Endometrial microvascular endothelial cells (primary cell): ENCODE results near the gene L3MBTL3. TPM values are rescaled to one million over a fixed set of nuclear protein-coding genes. Genes with fewer than 3 reads are reported as not detected.

Experiments
- in situ Hi-C: cut with HindIII; loops from 2 replicates; pipeline ENCODE4 v1.10.0; 2017; ENCODE audit warnings: low sequenced_read_pairs, low pct_unique_long_range_greater_than_20kb; ENCODE audit errors: inconsistent ontology term
- total RNA-seq: library from RNA; depleted of rRNA; stranded (reverse); fragments of >200 nt; gene quantifications from one replicate; pipeline ENCODE4 v1.2.3, GENCODE V29; 2015; ENCODE audit errors: inconsistent ontology term

L3MBTL3 gene
- total RNA-seq, result 9.0 TPM

DNA sequence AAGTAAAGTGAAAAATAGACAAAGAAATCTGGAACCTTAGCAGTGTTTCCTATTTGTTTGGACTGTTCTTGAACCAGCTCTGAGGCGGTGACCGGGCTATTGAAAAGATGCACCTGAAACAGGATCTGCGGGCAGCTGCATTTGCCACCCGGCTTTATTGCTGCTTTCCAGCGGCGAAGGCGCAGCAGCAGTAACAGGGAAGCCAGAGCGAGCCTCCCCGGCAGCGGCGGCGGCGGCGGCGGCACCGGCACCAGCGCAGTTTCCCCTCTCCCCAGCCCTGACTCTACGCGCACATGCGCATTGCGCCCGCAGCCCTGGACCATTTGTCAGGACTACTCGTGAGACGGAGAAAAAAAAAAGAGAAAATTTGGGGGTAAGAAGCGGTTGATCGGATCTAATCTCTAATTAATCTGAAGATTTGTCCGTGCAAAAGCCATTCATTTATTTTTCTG is at the start of gene L3MBTL3:
Gene L3MBTL3 (plus strand): TSS at position 290 of the 452 bp plus-strand sequence. CDS start 24,119 bp downstream, outside the sequence.
- in situ Hi-C loops, result loop anchor here (10.0 to 25.0 kb wide), 2 partner anchors 124 to 431 kb away; no protein-coding TSS in a partner anchor

- in situ Hi-C loops, result no loop called here
Observed at GRCh38 chr6:129969064-129969463, 49.3 kb upstream of the L3MBTL3 start.

GRCh38 chr6:129976110-129976509 is 42.3 kb upstream of the L3MBTL3 start:
- in situ Hi-C loops, result no loop called here

- in situ Hi-C loops, result no loop called here
Observed at GRCh38 chr6:129978148-129978916, 40.0 kb upstream of the L3MBTL3 start.

GRCh38 chr6:129980821-129981220 is 37.6 kb upstream of the L3MBTL3 start:
- in situ Hi-C loops, result no loop called here

DNA sequence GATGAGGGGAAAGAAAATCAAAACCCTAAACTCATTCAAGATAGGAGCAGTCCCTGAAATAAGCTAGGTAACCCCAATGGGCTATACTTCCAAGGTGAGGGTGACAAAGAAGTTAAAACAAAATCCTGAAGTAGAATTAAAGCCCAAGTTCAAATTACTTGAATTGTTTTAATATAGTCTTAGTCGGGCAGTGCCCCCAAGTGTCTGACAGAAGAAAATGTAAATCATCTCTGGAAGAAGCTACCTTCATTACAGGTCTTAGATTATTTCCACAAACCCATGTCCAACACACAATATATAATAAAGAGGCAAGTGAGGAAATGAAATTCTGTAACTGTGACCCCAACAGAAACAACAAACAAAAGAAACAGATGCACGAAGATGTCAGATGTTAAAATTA is 36.8 kb upstream of the L3MBTL3 start:
- in situ Hi-C loops, result no loop called here

GRCh38 chr6:129989396-129989795 is 29.0 kb upstream of the L3MBTL3 start:
- in situ Hi-C loops, result no loop called here

GRCh38 chr6:129992881-129993280 is 25.5 kb upstream of the L3MBTL3 start:
- in situ Hi-C loops, result no loop called here

DNA sequence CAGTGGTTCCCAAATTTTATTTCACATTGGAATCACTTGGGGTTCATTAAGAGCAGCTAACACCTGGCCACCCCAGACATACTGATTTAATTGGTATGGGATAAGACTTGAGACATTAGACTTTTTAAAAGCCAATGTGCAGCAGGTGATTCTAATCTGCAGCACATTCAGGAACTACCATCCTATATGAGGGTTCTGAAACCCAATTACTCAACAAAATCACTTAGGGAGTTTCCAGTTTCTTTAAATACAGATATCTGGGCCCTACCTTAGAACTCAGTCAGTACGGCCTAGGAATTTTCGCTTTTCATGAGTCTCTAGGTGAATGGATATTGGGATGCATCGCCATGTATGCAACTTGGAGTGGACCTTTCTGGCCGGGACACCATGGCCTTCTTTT is 24.0 kb upstream of the L3MBTL3 start:
- in situ Hi-C loops, result no loop called here

GRCh38 chr6:129996387-129996786 is 22.0 kb upstream of the L3MBTL3 start:
- in situ Hi-C loops, result no loop called here

DNA sequence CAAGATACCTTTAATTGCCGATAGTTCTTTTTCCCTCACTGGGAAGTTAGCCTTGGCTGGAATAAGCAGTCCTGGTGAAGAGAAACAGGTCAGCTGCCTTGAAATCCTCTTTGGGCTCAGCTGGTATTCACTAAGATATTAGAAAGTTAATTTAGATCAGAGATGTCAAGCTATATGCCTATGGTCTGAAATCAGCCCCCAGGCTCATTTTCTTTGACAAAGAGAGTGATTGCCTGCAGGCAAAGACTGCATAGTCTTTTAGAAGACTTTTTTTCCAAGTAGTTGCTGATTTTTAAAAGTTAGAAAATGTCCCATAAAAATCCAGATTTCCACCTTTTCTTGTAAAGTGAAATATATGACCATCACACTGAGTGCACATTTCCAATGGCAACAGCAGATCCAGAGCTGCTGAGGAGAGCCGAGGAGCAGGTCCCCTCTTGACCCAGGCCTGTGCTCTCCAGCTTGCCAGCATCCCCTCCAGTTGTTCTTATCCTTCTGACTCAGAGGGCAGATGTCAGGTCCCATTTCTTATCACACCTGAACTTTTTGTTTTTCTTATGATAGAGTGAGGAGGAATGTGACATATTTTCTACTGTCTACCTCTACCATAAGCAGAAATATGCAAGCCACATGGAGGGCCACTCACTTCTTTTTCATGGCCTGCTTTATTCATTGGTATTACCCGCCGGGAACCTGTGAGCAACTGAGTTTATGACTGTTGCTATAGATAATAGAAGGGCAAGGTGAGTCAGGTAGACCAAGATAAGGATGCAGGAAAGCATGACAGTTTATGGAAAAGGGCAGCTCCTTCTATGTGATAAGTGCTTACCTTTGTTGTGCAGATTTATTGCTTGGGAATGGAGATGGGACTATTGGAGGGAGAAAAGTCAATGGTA is 17.6 kb upstream of the L3MBTL3 start:
- in situ Hi-C loops, result loop anchor here (25.0 kb wide), 1 partner anchor 413 kb away; no protein-coding TSS in a partner anchor

DNA sequence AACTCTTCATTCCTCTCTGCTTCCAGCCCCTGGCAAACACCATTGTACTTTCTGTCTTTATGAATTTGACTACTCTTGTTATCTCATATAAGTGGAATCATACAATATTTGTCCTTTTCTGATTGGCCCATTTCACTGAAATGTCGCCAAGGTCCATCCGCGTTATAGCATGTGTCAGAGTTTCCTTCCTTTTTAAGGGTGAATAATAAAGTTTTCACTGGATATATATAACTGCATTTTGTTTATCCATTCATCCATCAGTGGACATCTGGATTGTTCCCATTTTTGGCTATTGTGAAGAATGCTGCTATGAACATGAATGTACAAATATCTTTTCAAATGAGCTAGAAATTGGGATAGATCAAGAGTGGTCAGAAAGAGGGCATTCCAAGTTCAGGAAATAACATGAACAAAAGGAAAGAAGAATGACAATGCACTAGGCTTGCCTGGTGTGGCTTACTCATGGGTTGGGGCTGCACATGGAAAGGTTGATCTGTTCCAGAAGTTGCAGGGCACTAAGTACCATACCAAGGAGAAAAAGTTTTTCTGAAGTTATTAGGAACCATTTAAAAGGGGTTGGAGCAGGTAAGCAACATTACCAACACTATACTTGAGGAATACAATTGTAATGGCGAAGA is 10.0 kb upstream of the L3MBTL3 start:
- in situ Hi-C loops, result loop anchor here (25.0 kb wide), 1 partner anchor 421 kb away; no protein-coding TSS in a partner anchor

DNA sequence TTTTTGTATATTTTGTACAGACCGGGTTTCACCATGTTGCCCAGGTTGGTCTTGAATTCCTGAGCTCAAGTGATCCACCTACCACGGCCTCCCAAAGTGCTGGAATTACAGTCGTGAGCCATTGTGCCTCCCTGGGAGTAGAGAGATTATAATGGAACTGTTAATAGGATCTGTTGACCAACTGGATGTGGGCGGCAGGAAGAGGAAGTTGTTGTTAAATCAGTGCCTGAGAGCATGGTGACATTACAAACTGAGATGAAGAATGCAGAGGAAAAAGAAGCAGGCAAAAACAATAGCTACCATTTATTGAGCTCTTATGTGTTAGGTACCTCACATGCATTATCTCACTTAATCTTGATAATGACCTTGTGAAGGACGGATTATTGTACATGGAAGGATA is 9.2 kb upstream of the L3MBTL3 start:
- in situ Hi-C loops, result loop anchor here (25.0 kb wide), 1 partner anchor 422 kb away; no protein-coding TSS in a partner anchor

GRCh38 chr6:130010387-130010786 is 8.0 kb upstream of the L3MBTL3 start:
- in situ Hi-C loops, result loop anchor here (10.0 to 25.0 kb wide), 2 partner anchors 116 to 423 kb away; no protein-coding TSS in a partner anchor

- in situ Hi-C loops, result loop anchor here (10.0 to 25.0 kb wide), 2 partner anchors 118 to 425 kb away; no protein-coding TSS in a partner anchor
Observed at GRCh38 chr6:130012728-130013127, 5.7 kb upstream of the L3MBTL3 start.

- in situ Hi-C loops, result loop anchor here (10.0 to 25.0 kb wide), 2 partner anchors 124 to 432 kb away; no protein-coding TSS in a partner anchor
Observed at GRCh38 chr6:130018744-130019325, 454 bp downstream of the L3MBTL3 start.

GRCh38 chr6:130019326-130020072 is 1.1 kb downstream of the L3MBTL3 start:
- in situ Hi-C loops, result loop anchor here (10.0 to 25.0 kb wide), 2 partner anchors 125 to 432 kb away; no protein-coding TSS in a partner anchor
